GM18505 (cell line): ENCODE data around the gene USP34.

Source experiments
- ATAC-seq: cut with Tn5 transposase; IDR thresholded peaks from one replicate; pipeline ENCODE4 v1.9.1; 2021; ENCODE audit not compliant: unreplicated experiment
- POLR2A ChIP-seq: IDR thresholded peaks from 4 replicates; pipeline ENCODE4 v1.6.1; 2011; ENCODE audit warnings: borderline replicate concordance; ENCODE audit not compliant: insufficient read depth, insufficient read length; ENCODE audit errors: extremely low read depth

USP34 gene

DNA sequence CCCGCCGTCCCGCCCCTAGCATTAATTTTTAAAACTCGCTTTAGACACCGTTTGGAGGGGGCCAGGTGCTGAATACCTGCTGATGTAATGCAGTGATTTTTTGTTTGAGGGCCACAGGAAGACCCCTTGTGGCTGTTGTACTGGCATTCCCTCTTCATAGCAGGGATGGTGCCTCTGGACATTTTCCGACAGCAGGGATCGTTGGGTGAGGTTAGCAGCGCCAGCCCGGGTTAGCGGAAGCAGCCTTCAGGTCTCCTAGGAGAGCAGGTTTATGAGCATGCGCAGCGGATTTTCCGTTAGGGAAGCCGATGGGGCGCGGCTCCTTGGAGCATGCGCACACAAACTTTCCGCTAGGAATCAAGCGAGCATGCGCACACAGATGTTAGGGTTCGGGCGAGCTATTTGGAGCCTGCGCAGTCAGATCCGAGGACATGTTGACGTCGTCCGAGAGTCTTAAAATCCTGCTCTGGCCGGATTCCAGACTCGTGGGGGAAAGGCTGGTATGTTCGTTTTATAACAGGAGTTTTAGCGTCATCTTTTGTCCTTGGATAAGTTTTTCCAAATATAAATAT is 326.1 kb downstream of the USP34 start:
- TF ChIP-seq POLR2A = peak; percentile 91
- peak; percentile 84 for ATAC-seq

GRCh38 chr2:61141151-61141550 is 329.7 kb downstream of the USP34 start:
- no peak for ATAC-seq
- TF ChIP-seq POLR2A = no peak

DNA sequence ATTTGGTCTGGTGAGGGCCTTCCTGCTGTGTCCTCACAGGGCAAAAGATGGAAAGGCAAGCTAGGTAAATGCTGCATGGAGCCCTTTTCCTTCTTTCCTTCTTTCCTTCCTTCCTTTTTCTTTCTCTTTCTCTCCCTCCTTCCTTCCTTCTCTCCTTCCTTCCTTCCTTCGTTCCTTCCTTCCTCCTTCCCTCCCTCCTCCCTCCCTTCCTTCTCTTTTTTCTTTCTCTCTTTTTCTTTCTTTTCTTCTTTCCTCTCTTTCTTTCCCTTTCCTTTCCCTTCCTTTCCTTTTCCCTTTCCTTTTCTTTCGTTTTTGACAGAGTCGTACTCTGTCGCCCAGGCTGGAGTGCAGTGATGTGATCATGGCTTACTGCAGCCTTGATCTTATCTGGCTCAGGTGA is 332.0 kb downstream of the USP34 start:
- ATAC-seq = no peak
- TF ChIP-seq POLR2A = no peak
